NT2/D1 (cell line): Measurements from ENCODE around the gene NCKAP1.

Source experiments
- DNase-seq: peaks from one replicate; pipeline ENCODE4 v3.0.0-alpha.2; 2011; ENCODE audit warnings: low read depth, low spot score
- H3K27me3 ChIP-seq: 2 replicates; pipeline ENCODE4 v1.6.0; 2011; ENCODE audit warnings: mild to moderate bottlenecking; ENCODE audit not compliant: insufficient read length, insufficient read depth
- H3K36me3 ChIP-seq: 2 replicates; pipeline ENCODE4 v1.6.1; 2011; ENCODE audit warnings: mild to moderate bottlenecking, low read length, mixed read lengths; ENCODE audit not compliant: insufficient read depth, insufficient read length
- H3K4me1 ChIP-seq: 2 replicates; pipeline ENCODE4 v1.5.1; 2011; ENCODE audit not compliant: insufficient read depth, insufficient read length
- H3K4me3 ChIP-seq: 2 replicates; pipeline ENCODE4 v1.5.1; 2011; ENCODE audit warnings: low read depth; ENCODE audit not compliant: insufficient read length
- H3K9ac ChIP-seq: 2 replicates; pipeline ENCODE4 v1.6.0; 2011; ENCODE audit warnings: low read depth; ENCODE audit not compliant: insufficient read length
- H3K9me3 ChIP-seq: 2 replicates; pipeline ENCODE4 v1.5.1; 2011; ENCODE audit warnings: mild to moderate bottlenecking, low read length; ENCODE audit not compliant: insufficient read depth
- SUZ12 ChIP-seq: IDR thresholded peaks from 2 replicates; pipeline ENCODE4 v1.6.1; 2011; ENCODE audit not compliant: insufficient read length, insufficient read depth; ENCODE audit errors: extremely low read depth
- YY1 ChIP-seq: IDR thresholded peaks from 2 replicates; pipeline ENCODE4 v1.6.1; 2011; ENCODE audit not compliant: insufficient read length, insufficient read depth
- ZNF274 ChIP-seq: IDR thresholded peaks from 2 replicates; pipeline ENCODE4 v1.6.1; 2011; ENCODE audit warnings: mild to moderate bottlenecking, low read depth, low read length

Gene NCKAP1

GRCh38 chr2:183028108-183028507 is 10.1 kb downstream of the NCKAP1 start:
- DNase-seq: no peak

GRCh38 chr2:183027443-183027842 is 10.8 kb downstream of the NCKAP1 start:
- TF ChIP-seq SUZ12 (no peak), YY1 (no peak), ZNF274 (no peak)
- no peaks in the 10 kb centered on the region for H3K4me1 ChIP-seq
- no peak for DNase-seq

More at GRCh38 chr2:183028108-183028507, 10.1 kb downstream of the NCKAP1 start:
- no peaks in the 10 kb centered on the region for H3K9me3 ChIP-seq
- H3K27me3 ChIP-seq: no peaks in the 10 kb centered on the region
- TF ChIP-seq YY1 (no peak), ZNF274 (no peak), SUZ12 (no peak)
- no peaks in the 10 kb centered on the region for H3K4me1 ChIP-seq
- H3K9ac ChIP-seq: no peak overlapping the region
- peaks cover 9% of the 10 kb centered on the region for H3K36me3 ChIP-seq
- H3K4me3 ChIP-seq: no peak overlapping the region

GRCh38 chr2:183026424-183026823 is 11.8 kb downstream of the NCKAP1 start:
- H3K4me1 ChIP-seq: no peaks in the 10 kb centered on the region
- no peak overlapping the region for H3K4me3 ChIP-seq
- peaks cover 22% of the 10 kb centered on the region for H3K36me3 ChIP-seq
- H3K9ac ChIP-seq: no peak overlapping the region
- no peaks in the 10 kb centered on the region for H3K9me3 ChIP-seq
- no peak for DNase-seq
- TF ChIP-seq ZNF274: no peak
- TF ChIP-seq SUZ12: no peak
- TF ChIP-seq YY1: no peak
- no peaks in the 10 kb centered on the region for H3K27me3 ChIP-seq

More at GRCh38 chr2:183027443-183027842, 10.8 kb downstream of the NCKAP1 start:
- Histone ChIP-seq H3K9me3 (no peaks in the 10 kb centered on the region), H3K4me3 (no peak overlapping the region), H3K27me3 (no peaks in the 10 kb centered on the region), H3K36me3 (peaks cover 15% of the 10 kb centered on the region), H3K9ac (no peak overlapping the region)

GRCh38 chr2:183025993-183026392 is 12.3 kb downstream of the NCKAP1 start:
- no peaks in the 10 kb centered on the region for H3K27me3 ChIP-seq
- H3K9me3 ChIP-seq: no peaks in the 10 kb centered on the region
- no peaks in the 10 kb centered on the region for H3K4me1 ChIP-seq
- no peak overlapping the region for H3K4me3 ChIP-seq
- no peak overlapping the region for H3K9ac ChIP-seq
- TF ChIP-seq ZNF274 (no peak), YY1 (no peak), SUZ12 (no peak)
- H3K36me3 ChIP-seq: peaks cover 27% of the 10 kb centered on the region
- DNase-seq: no peak

- Histone ChIP-seq H3K9ac (no peak overlapping the region), H3K4me1 (no peaks in the 10 kb centered on the region), H3K27me3 (no peaks in the 10 kb centered on the region), H3K4me3 (no peak overlapping the region), H3K9me3 (no peaks in the 10 kb centered on the region), H3K36me3 (peaks cover 31% of the 10 kb centered on the region)
- DNase-seq: no peak
- TF ChIP-seq YY1 (no peak), ZNF274 (no peak), SUZ12 (no peak)
Measured at GRCh38 chr2:183024339-183025095, 13.7 kb downstream of the NCKAP1 start.

GRCh38 chr2:183022711-183023110 is 15.5 kb downstream of the NCKAP1 start:
- no peak for TF ChIP-seq SUZ12
- TF ChIP-seq YY1: no peak
- TF ChIP-seq ZNF274: no peak
- Histone ChIP-seq H3K36me3 (peaks cover 35% of the 10 kb centered on the region), H3K27me3 (no peaks in the 10 kb centered on the region)

GRCh38 chr2:183021613-183022012 is 16.6 kb downstream of the NCKAP1 start:
- DNase-seq: no peak
- Histone ChIP-seq H3K4me1 (no peaks in the 10 kb centered on the region), H3K9me3 (no peaks in the 10 kb centered on the region), H3K36me3 (peaks cover 38% of the 10 kb centered on the region), H3K9ac (no peak overlapping the region), H3K27me3 (no peaks in the 10 kb centered on the region), H3K4me3 (no peak overlapping the region)
- TF ChIP-seq YY1 (no peak), SUZ12 (no peak), ZNF274 (no peak)

More at GRCh38 chr2:183022711-183023110, 15.5 kb downstream of the NCKAP1 start:
- Histone ChIP-seq H3K9me3 (no peaks in the 10 kb centered on the region), H3K9ac (no peak overlapping the region), H3K4me3 (no peak overlapping the region), H3K4me1 (no peaks in the 10 kb centered on the region)
- no peak for DNase-seq
